ENCODE results near the gene SMG1.
"Not testable (repeated sequence)": the region's sequence is repeated elsewhere in the genome, so short reads cannot be mapped to it uniquely, and the experiment has no call there.

DNA sequence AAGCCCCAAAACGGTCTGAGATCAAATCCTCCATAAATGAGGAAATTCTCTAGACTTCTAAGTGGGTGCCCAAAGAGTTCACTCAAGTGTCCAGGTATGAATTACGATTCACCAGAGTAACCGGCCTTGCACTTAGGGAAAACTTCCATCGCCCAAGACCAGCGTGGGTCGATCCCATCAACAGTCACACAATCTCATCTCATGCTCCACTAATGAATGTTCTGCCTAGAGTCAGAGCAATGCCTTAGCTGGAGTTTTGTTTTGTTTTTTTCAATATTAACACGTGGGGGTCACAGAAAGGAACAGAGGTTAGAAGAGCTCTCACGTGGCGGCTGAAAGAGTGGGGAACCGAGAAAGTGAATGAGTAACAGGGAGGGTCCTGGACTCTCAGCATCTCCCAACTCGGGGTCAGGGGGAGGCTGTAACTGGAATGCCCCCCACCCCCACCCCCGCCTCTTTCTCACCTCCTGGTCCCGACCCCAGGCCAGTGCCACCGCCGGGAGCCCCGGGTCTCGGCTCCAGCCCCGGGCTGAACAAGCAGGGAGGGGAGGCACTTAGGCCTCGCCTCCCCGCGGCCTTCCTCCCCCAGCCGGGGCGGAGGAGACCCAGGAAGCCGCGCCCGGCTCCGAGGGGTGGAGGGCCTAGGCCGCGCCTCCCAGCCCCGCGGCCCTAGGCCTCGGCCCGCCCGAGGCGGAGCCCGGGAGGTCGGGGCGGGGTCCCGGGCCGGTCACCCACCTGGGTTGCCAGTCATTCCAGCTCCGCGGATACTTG is 808 bp downstream of the SMG1 start:
- TF ChIP-seq ELF4 (CRISPR knock-in tag; IDR thresholded peaks at IDR 0.05; ENCODE audit: borderline replicate concordance); PRMT3 (CRISPR knock-in tag; IDR thresholded peaks at IDR 0.05; ENCODE audit: borderline replicate concordance, low read depth); ZNF138 (CRISPR knock-in tag; IDR thresholded peaks at IDR 0.05; ENCODE audit: low read depth); ZNF274 (CRISPR knock-in tag; IDR thresholded peaks at IDR 0.05); ZBTB38 (CRISPR knock-in tag; IDR thresholded peaks at IDR 0.05); RAD21 (CRISPR knock-in tag; IDR thresholded peaks at IDR 0.05); PTBP1 (IDR thresholded peaks at IDR 0.05; ENCODE audit: low read depth, low read length, poor library complexity, severe bottlenecking); SUZ12 (IDR thresholded peaks at IDR 0.05; ENCODE audit: low read depth, low read length); FOSL1 (CRISPR knock-in tag; IDR thresholded peaks at IDR 0.05; ENCODE audit: borderline replicate concordance); GPN1 (CRISPR knock-in tag; IDR thresholded peaks at IDR 0.05; ENCODE audit: borderline replicate concordance); MYC (CRISPR knock-in tag; IDR thresholded peaks at IDR 0.05; ENCODE audit: borderline replicate concordance); CHD2 (IDR thresholded peaks at IDR 0.05; ENCODE audit: low read depth, low read length): not testable (repeated sequence)
- TF ChIP-seq, protein P1, sequence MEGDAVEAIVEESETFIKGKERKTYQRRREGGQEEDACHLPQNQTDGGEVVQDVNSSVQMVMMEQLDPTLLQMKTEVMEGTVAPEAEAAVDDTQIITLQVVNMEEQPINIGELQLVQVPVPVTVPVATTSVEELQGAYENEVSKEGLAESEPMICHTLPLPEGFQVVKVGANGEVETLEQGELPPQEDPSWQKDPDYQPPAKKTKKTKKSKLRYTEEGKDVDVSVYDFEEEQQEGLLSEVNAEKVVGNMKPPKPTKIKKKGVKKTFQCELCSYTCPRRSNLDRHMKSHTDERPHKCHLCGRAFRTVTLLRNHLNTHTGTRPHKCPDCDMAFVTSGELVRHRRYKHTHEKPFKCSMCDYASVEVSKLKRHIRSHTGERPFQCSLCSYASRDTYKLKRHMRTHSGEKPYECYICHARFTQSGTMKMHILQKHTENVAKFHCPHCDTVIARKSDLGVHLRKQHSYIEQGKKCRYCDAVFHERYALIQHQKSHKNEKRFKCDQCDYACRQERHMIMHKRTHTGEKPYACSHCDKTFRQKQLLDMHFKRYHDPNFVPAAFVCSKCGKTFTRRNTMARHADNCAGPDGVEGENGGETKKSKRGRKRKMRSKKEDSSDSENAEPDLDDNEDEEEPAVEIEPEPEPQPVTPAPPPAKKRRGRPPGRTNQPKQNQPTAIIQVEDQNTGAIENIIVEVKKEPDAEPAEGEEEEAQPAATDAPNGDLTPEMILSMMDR (CRISPR knock-in tag; IDR thresholded peaks at IDR 0.05) = not testable (repeated sequence)
- peak; percentile 47; the same call in 1 of the 2 replicates for TF ChIP-seq SIN3A (IDR thresholded peaks at IDR 0.05; ENCODE audit: borderline replicate concordance, low read depth, low read length)
